Bronchial epithelial cell (primary cell): ENCODE results near the gene DGKB. TPM values are rescaled to one million over a fixed set of nuclear protein-coding genes. Genes with fewer than 3 reads are reported as not detected.

Source experiments
- DNase-seq: peaks from one replicate; pipeline ENCODE4 v3.0.0-alpha.2; 2010; ENCODE audit warnings: low read depth
- FAIRE-seq: peaks from 2 replicates; lab custom pipeline; 2011; peaks lifted over from hg19 to GRCh38; lab: Jason Lieb, UNC
- H3K27me3 ChIP-seq: 2 replicates; pipeline ENCODE4 v1.5.1; 2011; ENCODE audit warnings: low read length; ENCODE audit not compliant: control insufficient read depth, insufficient read depth
- H3K36me3 ChIP-seq: 2 replicates; pipeline ENCODE4 v1.5.1; 2011; ENCODE audit warnings: low read length; ENCODE audit not compliant: control insufficient read depth, insufficient read depth
- H3K4me3 ChIP-seq: 2 replicates; pipeline ENCODE4 v1.5.1; 2011; ENCODE audit warnings: mild to moderate bottlenecking, low read depth, low read length, control low read depth
- CTCF ChIP-seq: IDR thresholded peaks from 2 replicates; pipeline ENCODE4 v1.5.1; 2011; ENCODE audit warnings: mild to moderate bottlenecking, moderate library complexity, low read length, control low read depth, inconsistent platforms; ENCODE audit not compliant: insufficient read depth, severe bottlenecking
- total RNA-seq: library from RNA; depleted of rRNA; stranded (reverse); fragments of >200 nt; gene quantifications from 2 replicates; pipeline ENCODE4 v1.2.1, GENCODE V29; 2014

The DGKB gene
- total RNA-seq, 1 donor from 2014 or later, result not detected

- no peaks in the 10 kb centered on the region for H3K36me3 ChIP-seq
- FAIRE-seq (no peak), DNase-seq (peak; percentile 14)
- no peak for TF ChIP-seq CTCF
- no peaks in the 10 kb centered on the region for H3K27me3 ChIP-seq
- H3K4me3 ChIP-seq, result no peak overlapping the region
Measured at GRCh38 chr7:14851610-14852009, 50.9 kb downstream of the DGKB start.

GRCh38 chr7:14850039-14850438, 52.5 kb downstream of the DGKB start:
- FAIRE-seq, result no peak

GRCh38 chr7:14846405-14846804, 56.1 kb downstream of the DGKB start:
- Histone ChIP-seq H3K27me3 (no peaks in the 10 kb centered on the region), H3K4me3 (no peak overlapping the region), H3K36me3 (no peaks in the 10 kb centered on the region)
- DNase-seq (no peak), FAIRE-seq (no peak)
- no peak for TF ChIP-seq CTCF

More at GRCh38 chr7:14850039-14850438, 52.5 kb downstream of the DGKB start:
- Histone ChIP-seq H3K36me3 (no peaks in the 10 kb centered on the region), H3K4me3 (no peak overlapping the region), H3K27me3 (no peaks in the 10 kb centered on the region)
- no peak for TF ChIP-seq CTCF
- peak; percentile 59 for DNase-seq

- DNase-seq (no peak), FAIRE-seq (no peak)
- Histone ChIP-seq H3K36me3 (no peaks in the 10 kb centered on the region), H3K4me3 (no peak overlapping the region), H3K27me3 (no peaks in the 10 kb centered on the region)
- no peak for TF ChIP-seq CTCF
Measured at GRCh38 chr7:14843755-14844154, 58.8 kb downstream of the DGKB start.

- FAIRE-seq, result no peak
- H3K4me3 ChIP-seq, result no peak overlapping the region
- no peaks in the 10 kb centered on the region for H3K36me3 ChIP-seq
- no peaks in the 10 kb centered on the region for H3K27me3 ChIP-seq
- no peak for TF ChIP-seq CTCF
- no peak for DNase-seq
Measured at GRCh38 chr7:14842523-14842922, 60.0 kb downstream of the DGKB start.

- DNase-seq (peak; percentile 33), FAIRE-seq (no peak)
- Histone ChIP-seq H3K4me3 (no peak overlapping the region), H3K27me3 (no peaks in the 10 kb centered on the region), H3K36me3 (no peaks in the 10 kb centered on the region)
- TF ChIP-seq CTCF, result no peak
Measured at GRCh38 chr7:14841869-14842268, 60.7 kb downstream of the DGKB start.
